Ovary (tissue), 9 donors: Measurements from ENCODE around the gene ZNF710. TPM values are rescaled to one million over a fixed set of nuclear protein-coding genes. Genes with fewer than 3 reads are reported as not detected.

Source experiments
- DNase-seq, 5 donors: peaks; one replicate each; pipeline ENCODE4 v3.0.0-alpha.2; 2019 to 2020
- H3K27ac ChIP-seq, 2 donors: fragments of 200-600 bp; one replicate each; pipeline versions ENCODE4 v1.5.1 to v1.8.0; 2019 to 2022
- H3K27me3 ChIP-seq: fragments of 200-600 bp; one replicate; pipeline ENCODE4 v1.8.0; 2022
- H3K36me3 ChIP-seq: fragments of 200-600 bp; sonication (generic); one replicate; pipeline ENCODE4 v1.5.1; 2019
- H3K4me1 ChIP-seq: one replicate; pipeline ENCODE4 v1.8.1; 2013; ENCODE audit warnings: mild to moderate bottlenecking, moderate library complexity; ENCODE audit not compliant: insufficient read depth
- H3K4me3 ChIP-seq: fragments of 200-600 bp; sonication (generic); one replicate; pipeline ENCODE4 v1.5.1; 2017
- H3K9me3 ChIP-seq, 2 donors: fragments of 200-600 bp in 1 of 2; sonication (generic) in 1 of 2; one replicate each; pipeline versions ENCODE4 v1.5.1 to v1.8.1; 2013 to 2019; ENCODE audit warnings: mild to moderate bottlenecking in 1 of 2, moderate library complexity in 1 of 2
- EP300 ChIP-seq: sonication (generic); formaldehyde crosslinking; IDR thresholded peaks from one replicate; pipeline ENCODE4 v1.6.1; 2017; ENCODE audit warnings: antibody characterized with exemption
- POLR2A ChIP-seq: fragments of 450-650 bp; IDR thresholded peaks from one replicate; pipeline ENCODE4 v1.6.1; 2017; ENCODE audit warnings: antibody characterized with exemption, mild to moderate bottlenecking, moderate library complexity
- WGBS, 3 donors: extraction: QIAGEN DNeasy Blood & Tissue Kit in 1 of 3; methylation state at CpG; one replicate each; pipeline versions ENCODE4 v1.1.5 to v1.1.7; 2013 to 2017; 5-methylcytosine and 5-hydroxymethylcytosine counted together
- intact Hi-C, 4 donors: fragments of 100-400 bp; cut with DNase I; formaldehyde crosslinking; loops; one replicate each; pipeline versions ENCODE4 v1.11.0 to v1.15.1; 2022 to 2023
- polyA plus RNA-seq, 2 donors: library from polyadenylated mRNA; stranded (reverse); fragments of 200-250 nt in 1 of 2; fragments of 350-450 nt in 1 of 2; fragmentation: Illumina TruSeq in 1 of 2; extraction: RNeasy Lipid Tissue Mini Kit (QIAGEN cat#74804) in 1 of 2; gene quantifications; one replicate each; pipeline ENCODE4 v1.2.3, GENCODE V29; 2013 to 2014
- total RNA-seq, 7 donors: library from RNA; depleted of rRNA in 2 of 7; stranded (reverse); fragments of >200 nt in 2 of 7; fragmentation: NEBNext Ultra II Directional in 3 of 7; extraction: Animal tissue kit (Norgen Biotek cat#: 25700) in 3 of 7; gene quantifications; one replicate each; pipeline versions ENCODE4 v1.1.0 to v1.2.4, GENCODE V29; 2016 to 2023
- TF ChIP-seq, protein P1 (sequence below), 3 donors: fragments of 450-650 bp in 2 of 3; fragments of 200-600 bp in 1 of 3; IDR thresholded peaks; one replicate each; pipeline versions ENCODE4 v1.5.1 to v1.8.0; 2016 to 2022; ENCODE audit warnings: antibody characterized with exemption in 3 of 3, mild to moderate bottlenecking in 1 of 3
- donor health status: DM: no; HTN: no; CAD: no; lungs with moderate emphysema.
- donor health status: DM: no; HTN: no; CAD: no.
- donor health status: Bipolar disorder and iron deficiency.
- donor health status: DM: yes; HTN: yes; CAD: no.
- donor health status: DM: no; HTN: no; CAD: no.
- donor health status: DM: yes; HTN: yes; CAD: no.

ZNF710 gene
- total and polyA plus RNA-seq, 9 donors, result 6.8 to 19.7 (median 14.4) TPM

DNA sequence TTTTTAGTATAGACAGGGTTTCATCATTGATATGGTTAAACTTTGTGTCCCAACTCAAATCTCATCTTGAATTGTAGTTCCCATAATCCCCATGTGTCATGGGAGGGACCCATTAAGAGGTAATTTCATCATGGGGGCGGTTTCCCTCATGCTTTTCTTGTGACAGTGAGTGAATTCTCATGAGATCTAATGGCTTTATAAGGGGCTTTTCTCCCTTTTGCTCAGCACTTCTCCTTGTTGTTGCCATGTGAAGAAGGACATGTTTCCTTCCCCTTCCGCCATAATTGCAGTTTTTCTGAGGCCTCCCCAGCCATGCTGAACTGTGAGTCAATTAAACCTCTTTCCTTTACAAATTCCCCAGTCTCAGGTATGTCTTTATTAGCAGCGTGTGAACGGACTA lies 20.2 kb upstream of the ZNF710 start:
- TF ChIP-seq, protein P1, sequence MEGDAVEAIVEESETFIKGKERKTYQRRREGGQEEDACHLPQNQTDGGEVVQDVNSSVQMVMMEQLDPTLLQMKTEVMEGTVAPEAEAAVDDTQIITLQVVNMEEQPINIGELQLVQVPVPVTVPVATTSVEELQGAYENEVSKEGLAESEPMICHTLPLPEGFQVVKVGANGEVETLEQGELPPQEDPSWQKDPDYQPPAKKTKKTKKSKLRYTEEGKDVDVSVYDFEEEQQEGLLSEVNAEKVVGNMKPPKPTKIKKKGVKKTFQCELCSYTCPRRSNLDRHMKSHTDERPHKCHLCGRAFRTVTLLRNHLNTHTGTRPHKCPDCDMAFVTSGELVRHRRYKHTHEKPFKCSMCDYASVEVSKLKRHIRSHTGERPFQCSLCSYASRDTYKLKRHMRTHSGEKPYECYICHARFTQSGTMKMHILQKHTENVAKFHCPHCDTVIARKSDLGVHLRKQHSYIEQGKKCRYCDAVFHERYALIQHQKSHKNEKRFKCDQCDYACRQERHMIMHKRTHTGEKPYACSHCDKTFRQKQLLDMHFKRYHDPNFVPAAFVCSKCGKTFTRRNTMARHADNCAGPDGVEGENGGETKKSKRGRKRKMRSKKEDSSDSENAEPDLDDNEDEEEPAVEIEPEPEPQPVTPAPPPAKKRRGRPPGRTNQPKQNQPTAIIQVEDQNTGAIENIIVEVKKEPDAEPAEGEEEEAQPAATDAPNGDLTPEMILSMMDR (IDR thresholded peaks at IDR 0.05), result no peak
- TF ChIP-seq EP300, result no peak
- TF ChIP-seq POLR2A, result no peak
- no peak overlapping the region for H3K27ac ChIP-seq

DNA sequence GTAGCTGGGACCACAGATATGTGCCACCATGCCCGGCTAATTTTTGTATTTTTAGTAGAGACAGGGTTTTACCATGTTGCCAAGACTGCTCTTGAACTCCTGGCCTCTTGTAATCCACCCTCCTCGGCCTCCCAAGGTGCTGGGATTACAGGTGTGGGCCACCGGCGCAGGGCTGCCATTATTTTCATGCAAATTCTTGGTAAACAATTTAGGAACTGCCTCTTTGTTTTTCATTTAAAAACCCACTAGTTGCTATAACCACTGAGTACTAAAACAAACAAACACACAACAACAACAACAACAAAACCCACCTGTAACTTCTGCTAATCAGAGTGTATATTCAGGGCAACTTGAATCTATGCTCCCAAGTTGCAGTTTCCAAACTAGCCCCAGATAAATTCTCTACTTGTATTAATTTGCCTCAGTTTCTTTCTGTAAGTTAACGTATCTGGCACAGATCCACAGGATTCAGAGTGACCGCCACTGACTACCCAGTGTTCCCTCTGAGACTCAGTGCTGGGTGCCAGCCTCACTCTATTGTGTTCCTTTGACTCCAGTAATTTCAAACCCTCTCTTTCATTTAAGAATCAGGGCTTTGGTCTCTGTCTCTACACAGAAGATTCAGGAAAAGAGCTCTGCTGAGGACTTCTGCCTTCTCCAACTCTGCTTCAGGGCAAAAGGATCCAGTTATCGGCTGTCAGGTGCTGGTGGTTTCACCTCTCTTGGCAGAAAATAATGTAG lies 18.6 kb upstream of the ZNF710 start:
- no peaks in the 10 kb centered on the region for H3K27me3 ChIP-seq
- TF ChIP-seq EP300 (no peak), POLR2A (no peak)
- TF ChIP-seq, protein P1 (IDR thresholded peaks at IDR 0.05), result no peak
- H3K36me3 ChIP-seq, result no peaks in the 10 kb centered on the region
- no peaks in the 10 kb centered on the region for H3K9me3 ChIP-seq
- H3K4me3 ChIP-seq, result no peak overlapping the region
- WGBS, 3 donors, result 28 to 36% (median 30%) methylated on average over 7 of the region's 7 CpGs
- no peak overlapping the region for H3K27ac ChIP-seq
- intact Hi-C loops, result no loop called here
- H3K4me1 ChIP-seq, result no peaks in the 10 kb centered on the region
- DNase-seq, result no peak

More for the DNA sequence above, 20.2 kb upstream of the ZNF710 start:
- intact Hi-C loops, result no loop called here
- 85 to 87% (median 85%) methylated on average over 4 of the region's 4 CpGs for WGBS, 3 donors
- Histone ChIP-seq H3K27me3 (no peaks in the 10 kb centered on the region), H3K36me3 (no peaks in the 10 kb centered on the region), H3K9me3 (no peaks in the 10 kb centered on the region), H3K4me3 (no peak overlapping the region), H3K4me1 (no peaks in the 10 kb centered on the region)
- DNase-seq, result no peak

DNA sequence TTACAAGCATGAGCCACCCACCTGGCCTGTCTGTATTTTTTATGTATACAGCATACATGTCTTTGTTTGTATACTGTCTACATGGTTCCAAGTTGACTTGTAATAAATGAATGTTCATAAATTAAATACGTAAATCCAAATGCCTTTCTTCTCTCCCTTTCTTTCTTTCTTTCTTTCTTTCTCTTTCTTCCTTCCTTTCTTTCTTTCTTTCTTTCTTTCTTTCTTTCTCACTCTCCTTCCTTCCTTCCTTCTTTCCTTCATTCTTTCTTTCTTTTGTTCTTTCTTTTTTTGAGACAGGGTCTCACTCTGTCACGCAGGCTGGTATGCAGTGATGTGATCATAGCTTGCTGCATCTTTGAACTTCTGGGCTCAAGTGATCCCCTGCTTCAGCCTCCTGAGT lies 17.1 kb upstream of the ZNF710 start:
- Histone ChIP-seq H3K36me3 (no peaks in the 10 kb centered on the region), H3K9me3 (no peaks in the 10 kb centered on the region), H3K4me3 (no peak overlapping the region), H3K4me1 (no peaks in the 10 kb centered on the region), H3K27me3 (no peaks in the 10 kb centered on the region), H3K27ac (no peak overlapping the region)
- DNase-seq, result no peak
- 86 to 90% (median 90%) methylated on average over 2 of the region's 2 CpGs for WGBS, 3 donors
- TF ChIP-seq POLR2A, result no peak
- TF ChIP-seq, protein P1 (IDR thresholded peaks at IDR 0.05), result no peak
- no peak for TF ChIP-seq EP300
- intact Hi-C loops, result no loop called here

DNA sequence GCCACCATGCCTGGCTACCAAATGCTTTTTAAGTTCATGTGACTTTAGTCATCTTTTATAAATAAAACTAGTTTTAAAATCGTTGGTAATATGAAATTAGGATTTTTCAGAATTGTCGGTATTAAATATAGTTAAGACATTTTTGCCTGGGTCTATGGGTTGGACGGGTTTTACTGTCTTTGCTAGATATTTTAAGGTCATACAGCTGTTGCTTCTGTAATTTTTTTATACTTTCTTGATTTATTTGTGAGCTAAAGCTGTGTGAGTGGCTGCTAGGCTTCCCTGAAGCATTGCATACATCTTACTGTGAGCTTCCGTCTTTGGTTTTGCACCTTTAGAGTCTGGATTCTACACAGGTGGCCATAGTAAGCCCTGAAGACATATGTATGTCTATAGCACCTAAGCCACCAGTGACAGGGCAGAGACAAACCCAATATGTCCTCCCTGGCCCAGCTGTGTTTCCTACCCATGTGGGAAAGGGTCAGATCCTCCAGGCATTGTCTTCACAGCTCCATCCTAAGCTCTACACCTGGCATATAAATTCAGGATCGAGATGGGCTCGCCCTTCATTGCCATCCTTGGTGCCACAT lies 16.6 kb upstream of the ZNF710 start:
- no peaks in the 10 kb centered on the region for H3K9me3 ChIP-seq
- intact Hi-C loops, result no loop called here
- H3K27ac ChIP-seq, result no peak overlapping the region
- no peaks in the 10 kb centered on the region for H3K4me1 ChIP-seq
- WGBS, 3 donors, result 82 to 85% (median 84%) methylated on average over 6 of the region's 6 CpGs
- no peak overlapping the region for H3K4me3 ChIP-seq
- no peak for DNase-seq
- no peaks in the 10 kb centered on the region for H3K27me3 ChIP-seq
- H3K36me3 ChIP-seq, result no peaks in the 10 kb centered on the region
- no peak for TF ChIP-seq EP300
- TF ChIP-seq, protein P1 (IDR thresholded peaks at IDR 0.05), result no peak
- no peak for TF ChIP-seq POLR2A
